ENCODE results near the gene SELENOO.

DNA sequence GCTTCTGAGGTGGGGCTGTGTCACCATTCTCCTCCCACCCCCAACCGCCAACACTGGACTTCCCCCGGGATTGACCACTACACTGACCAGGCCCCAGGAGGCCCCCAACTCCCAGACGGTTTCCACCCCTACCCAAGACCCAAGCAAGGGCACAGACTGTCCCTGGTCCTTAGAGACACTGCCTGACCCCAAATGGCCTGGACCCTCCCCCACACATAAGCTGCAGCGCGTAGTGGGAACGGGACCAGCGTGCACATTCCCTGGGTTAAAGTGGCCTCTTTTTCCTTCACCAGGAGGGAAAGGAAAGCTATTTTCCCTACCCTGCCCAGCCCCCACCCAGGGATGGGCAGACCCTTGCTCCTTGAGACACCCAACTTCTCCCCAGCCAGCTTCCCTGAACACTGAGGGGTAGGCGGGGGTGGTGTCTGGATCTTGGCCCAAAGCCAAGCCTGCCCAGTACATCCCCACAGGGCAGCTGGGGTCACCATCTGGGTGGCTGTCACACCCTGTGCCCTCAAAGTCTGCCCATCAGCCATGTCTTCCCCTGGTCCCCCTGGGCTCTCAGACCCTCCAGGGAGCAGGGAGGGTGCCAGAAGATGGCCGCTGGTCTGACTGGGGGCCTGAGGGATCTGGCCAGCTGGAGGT is 62.3 kb downstream of the SELENOO start:
- TF ChIP-seq, protein P1, sequence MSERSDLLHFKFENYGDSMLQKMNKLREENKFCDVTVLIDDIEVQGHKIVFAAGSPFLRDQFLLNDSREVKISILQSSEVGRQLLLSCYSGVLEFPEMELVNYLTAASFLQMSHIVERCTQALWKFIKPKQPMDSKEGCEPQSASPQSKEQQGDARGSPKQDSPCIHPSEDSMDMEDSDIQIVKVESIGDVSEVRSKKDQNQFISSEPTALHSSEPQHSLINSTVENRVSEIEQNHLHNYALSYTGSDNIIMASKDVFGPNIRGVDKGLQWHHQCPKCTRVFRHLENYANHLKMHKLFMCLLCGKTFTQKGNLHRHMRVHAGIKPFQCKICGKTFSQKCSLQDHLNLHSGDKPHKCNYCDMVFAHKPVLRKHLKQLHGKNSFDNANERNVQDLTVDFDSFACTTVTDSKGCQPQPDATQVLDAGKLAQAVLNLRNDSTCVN (CRISPR knock-in tag; IDR thresholded peaks at IDR 0.05; ENCODE audit: borderline replicate concordance) = no peak
- TF ChIP-seq RAD21 (CRISPR knock-in tag; IDR thresholded peaks at IDR 0.05) (no peak), NPAS2 (CRISPR knock-in tag; IDR thresholded peaks at IDR 0.05; ENCODE audit: borderline replicate concordance) (no peak), HDAC2 (CRISPR knock-in tag; IDR thresholded peaks at IDR 0.05) (no peak), DPF2 (CRISPR knock-in tag; IDR thresholded peaks at IDR 0.05; ENCODE audit: borderline replicate concordance, low read depth) (no peak), NAIF1 (CRISPR knock-in tag; IDR thresholded peaks at IDR 0.05; ENCODE audit: borderline replicate concordance) (no peak), ZFX (CRISPR knock-in tag; IDR thresholded peaks at IDR 0.05; ENCODE audit: low read depth) (no peak), ZKSCAN1 (IDR thresholded peaks at IDR 0.05; ENCODE audit: low read length) (no peak), JUND (CRISPR knock-in tag; IDR thresholded peaks at IDR 0.05) (no peak), ZNF432 (CRISPR knock-in tag; IDR thresholded peaks at IDR 0.05; ENCODE audit: borderline replicate concordance) (no peak), ZFP36 (IDR thresholded peaks at IDR 0.05; ENCODE audit: borderline replicate concordance, low read depth, low read length, partially characterized antibody) (no peak)
- TF ChIP-seq, protein P2, sequence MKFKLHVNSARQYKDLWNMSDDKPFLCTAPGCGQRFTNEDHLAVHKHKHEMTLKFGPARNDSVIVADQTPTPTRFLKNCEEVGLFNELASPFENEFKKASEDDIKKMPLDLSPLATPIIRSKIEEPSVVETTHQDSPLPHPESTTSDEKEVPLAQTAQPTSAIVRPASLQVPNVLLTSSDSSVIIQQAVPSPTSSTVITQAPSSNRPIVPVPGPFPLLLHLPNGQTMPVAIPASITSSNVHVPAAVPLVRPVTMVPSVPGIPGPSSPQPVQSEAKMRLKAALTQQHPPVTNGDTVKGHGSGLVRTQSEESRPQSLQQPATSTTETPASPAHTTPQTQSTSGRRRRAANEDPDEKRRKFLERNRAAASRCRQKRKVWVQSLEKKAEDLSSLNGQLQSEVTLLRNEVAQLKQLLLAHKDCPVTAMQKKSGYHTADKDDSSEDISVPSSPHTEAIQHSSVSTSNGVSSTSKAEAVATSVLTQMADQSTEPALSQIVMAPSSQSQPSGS (CRISPR knock-in tag; IDR thresholded peaks at IDR 0.05) = no peak
- TF ChIP-seq, protein P3, sequence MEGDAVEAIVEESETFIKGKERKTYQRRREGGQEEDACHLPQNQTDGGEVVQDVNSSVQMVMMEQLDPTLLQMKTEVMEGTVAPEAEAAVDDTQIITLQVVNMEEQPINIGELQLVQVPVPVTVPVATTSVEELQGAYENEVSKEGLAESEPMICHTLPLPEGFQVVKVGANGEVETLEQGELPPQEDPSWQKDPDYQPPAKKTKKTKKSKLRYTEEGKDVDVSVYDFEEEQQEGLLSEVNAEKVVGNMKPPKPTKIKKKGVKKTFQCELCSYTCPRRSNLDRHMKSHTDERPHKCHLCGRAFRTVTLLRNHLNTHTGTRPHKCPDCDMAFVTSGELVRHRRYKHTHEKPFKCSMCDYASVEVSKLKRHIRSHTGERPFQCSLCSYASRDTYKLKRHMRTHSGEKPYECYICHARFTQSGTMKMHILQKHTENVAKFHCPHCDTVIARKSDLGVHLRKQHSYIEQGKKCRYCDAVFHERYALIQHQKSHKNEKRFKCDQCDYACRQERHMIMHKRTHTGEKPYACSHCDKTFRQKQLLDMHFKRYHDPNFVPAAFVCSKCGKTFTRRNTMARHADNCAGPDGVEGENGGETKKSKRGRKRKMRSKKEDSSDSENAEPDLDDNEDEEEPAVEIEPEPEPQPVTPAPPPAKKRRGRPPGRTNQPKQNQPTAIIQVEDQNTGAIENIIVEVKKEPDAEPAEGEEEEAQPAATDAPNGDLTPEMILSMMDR (CRISPR knock-in tag; IDR thresholded peaks at IDR 0.05) = no peak
- TF ChIP-seq, protein P4, sequence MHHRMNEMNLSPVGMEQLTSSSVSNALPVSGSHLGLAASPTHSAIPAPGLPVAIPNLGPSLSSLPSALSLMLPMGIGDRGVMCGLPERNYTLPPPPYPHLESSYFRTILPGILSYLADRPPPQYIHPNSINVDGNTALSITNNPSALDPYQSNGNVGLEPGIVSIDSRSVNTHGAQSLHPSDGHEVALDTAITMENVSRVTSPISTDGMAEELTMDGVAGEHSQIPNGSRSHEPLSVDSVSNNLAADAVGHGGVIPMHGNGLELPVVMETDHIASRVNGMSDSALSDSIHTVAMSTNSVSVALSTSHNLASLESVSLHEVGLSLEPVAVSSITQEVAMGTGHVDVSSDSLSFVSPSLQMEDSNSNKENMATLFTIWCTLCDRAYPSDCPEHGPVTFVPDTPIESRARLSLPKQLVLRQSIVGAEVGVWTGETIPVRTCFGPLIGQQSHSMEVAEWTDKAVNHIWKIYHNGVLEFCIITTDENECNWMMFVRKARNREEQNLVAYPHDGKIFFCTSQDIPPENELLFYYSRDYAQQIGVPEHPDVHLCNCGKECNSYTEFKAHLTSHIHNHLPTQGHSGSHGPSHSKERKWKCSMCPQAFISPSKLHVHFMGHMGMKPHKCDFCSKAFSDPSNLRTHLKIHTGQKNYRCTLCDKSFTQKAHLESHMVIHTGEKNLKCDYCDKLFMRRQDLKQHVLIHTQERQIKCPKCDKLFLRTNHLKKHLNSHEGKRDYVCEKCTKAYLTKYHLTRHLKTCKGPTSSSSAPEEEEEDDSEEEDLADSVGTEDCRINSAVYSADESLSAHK (CRISPR knock-in tag; IDR thresholded peaks at IDR 0.05; ENCODE audit: borderline replicate concordance) = no peak

All from HepG2 (cell line).